CD14-positive monocyte (primary cell): ENCODE results near the gene TOP3A. TPM values are rescaled to one million over a fixed set of nuclear protein-coding genes. Genes with fewer than 3 reads are reported as not detected.

Experiments used
- DNase-seq, 3 donors: peaks; one replicate each; pipeline ENCODE4 v3.0.0-alpha.2; 2011 to 2022
- H2AFZ ChIP-seq: 2 replicates; pipeline ENCODE4 v1.6.0; 2012; ENCODE audit warnings: mild to moderate bottlenecking, low read depth, low read length, inconsistent platforms; ENCODE audit not compliant: insufficient read depth, poor library complexity, severe bottlenecking
- H3K27ac ChIP-seq, 2 donors: 1 replicate in 1 of 2; 2 replicates in 1 of 2; pipeline ENCODE4 v1.5.1; 2012 to 2013; ENCODE audit warnings: low read length in 2 of 2, control low read depth in 1 of 2, inconsistent platforms in 1 of 2, low read depth in 1 of 2, mild to moderate bottlenecking in 1 of 2
- H3K27me3 ChIP-seq, 2 donors: one replicate each; pipeline versions ENCODE4 v1.6.0 to v1.6.1; 2011 to 2013; ENCODE audit warnings: low read length in 2 of 2; ENCODE audit not compliant: control insufficient read depth in 2 of 2, insufficient read depth in 2 of 2
- H3K36me3 ChIP-seq, 2 donors: replicated peaks in 1 of 2; 1 replicate in 1 of 2; 2 replicates in 1 of 2; pipeline versions ENCODE4 v1.5.1 to v1.6.1; 2012 to 2013; ENCODE audit warnings: low read length in 2 of 2, control low read depth in 1 of 2, inconsistent platforms in 1 of 2, mild to moderate bottlenecking in 1 of 2; ENCODE audit not compliant: insufficient read depth in 2 of 2, control insufficient read depth in 1 of 2
- H3K4me1 ChIP-seq, 2 donors: 1 replicate in 1 of 2; 2 replicates in 1 of 2; pipeline versions ENCODE4 v1.5.1 to v1.6.1; 2012 to 2013; ENCODE audit warnings: low read length in 2 of 2, control low read depth in 1 of 2, inconsistent platforms in 1 of 2, mild to moderate bottlenecking in 1 of 2, moderate library complexity in 1 of 2; ENCODE audit not compliant: insufficient read depth in 2 of 2, control insufficient read depth in 1 of 2
- H3K4me2 ChIP-seq: replicated peaks from 2 replicates; pipeline ENCODE3; 2012; ENCODE audit warnings: low read length, moderate library complexity, mild to moderate bottlenecking; ENCODE audit not compliant: poor library complexity, severe bottlenecking; ENCODE audit errors: extremely low read depth
- H3K4me3 ChIP-seq, 3 experiments: fragments of 200-600 bp in 1 of 3; sonication (generic) in 1 of 3; replicated peaks in 1 of 3; 1 replicate in 2 of 3; 2 replicates in 1 of 3; pipeline ENCODE4 v1.5.1; 2011 to 2013; ENCODE audit warnings: low read length in 3 of 3, mild to moderate bottlenecking in 3 of 3, control low read depth in 2 of 3, low read depth in 2 of 3, inconsistent platforms in 1 of 3, moderate library complexity in 1 of 3
- H3K79me2 ChIP-seq: 2 replicates; pipeline ENCODE4 v1.6.0; 2012; ENCODE audit warnings: mild to moderate bottlenecking, control low read depth, inconsistent platforms, low read length, moderate library complexity; ENCODE audit not compliant: insufficient read depth
- H3K9ac ChIP-seq: 2 replicates; pipeline ENCODE4 v1.6.0; 2017; ENCODE audit warnings: low read length, mild to moderate bottlenecking; ENCODE audit not compliant: insufficient read depth, poor library complexity, severe bottlenecking
- H3K9me3 ChIP-seq, 2 donors: replicated peaks in 1 of 2; 1 replicate in 1 of 2; 2 replicates in 1 of 2; pipeline versions ENCODE4 v1.5.1 to v1.6.1; 2012 to 2013; ENCODE audit warnings: low read length in 2 of 2, control low read depth in 1 of 2; ENCODE audit not compliant: control insufficient read depth in 1 of 2, insufficient read depth in 1 of 2
- H4K20me1 ChIP-seq: 2 replicates; pipeline ENCODE4 v1.6.0; 2012; ENCODE audit warnings: mild to moderate bottlenecking, low read length, control low read depth, moderate library complexity; ENCODE audit not compliant: insufficient read depth
- H3K27ac Mint-ChIP-seq, 7 donors: one replicate each; pipeline ENCODE4 v1.8.0; 2020; ENCODE audit warnings: mild to moderate bottlenecking in 7 of 7, mixed read lengths in 7 of 7, moderate library complexity in 6 of 7, inconsistent platforms in 2 of 7
- H3K27me3 Mint-ChIP-seq, 3 donors: one replicate each; pipeline ENCODE4 v1.8.0; 2021 to 2022; ENCODE audit warnings: low read depth in 3 of 3, mild to moderate bottlenecking in 3 of 3, mixed read lengths in 3 of 3, moderate library complexity in 3 of 3, inconsistent platforms in 1 of 3
- H3K36me3 Mint-ChIP-seq, 2 donors: one replicate each; pipeline ENCODE4 v1.8.0; 2020; ENCODE audit warnings: mixed read lengths in 2 of 2, inconsistent platforms in 1 of 2, mild to moderate bottlenecking in 1 of 2
- H3K4me1 Mint-ChIP-seq: one replicate; pipeline ENCODE4 v1.8.0; 2020; ENCODE audit warnings: mild to moderate bottlenecking, mixed read lengths
- H3K4me3 Mint-ChIP-seq, 2 donors: one replicate each; pipeline ENCODE4 v1.8.0; 2020; ENCODE audit warnings: mild to moderate bottlenecking in 2 of 2, mixed read lengths in 2 of 2, moderate library complexity in 1 of 2
- H3K9me3 Mint-ChIP-seq, 7 donors: one replicate each; pipeline ENCODE4 v1.8.0; 2020 to 2022; ENCODE audit warnings: mixed read lengths in 7 of 7, mild to moderate bottlenecking in 6 of 7, moderate library complexity in 6 of 7, inconsistent platforms in 2 of 7
- WGBS: methylation state at CpG from one replicate; pipeline ENCODE4 v1.1.5; 2013; ENCODE audit warnings: missing lambda C conversion rate; ENCODE audit not compliant: insufficient coverage; 5-methylcytosine and 5-hydroxymethylcytosine counted together
- intact Hi-C, 2 donors: fragments of 100-400 bp; cut with micrococcal nuclease; formaldehyde crosslinking; loops; one replicate each; pipeline versions ENCODE4 v1.15.0 to v1.15.1; 2023
- polyA plus RNA-seq, 3 donors: library from polyadenylated mRNA; depleted of rRNA in 1 of 3; unstranded in 2 of 3; stranded (reverse) in 1 of 3; fragments of 300-500 nt in 2 of 3; fragments of >200 nt in 1 of 3; fragmentation: Illumina TruSeq in 2 of 3; gene quantifications; 1 replicate in 2 of 3; 2 replicates in 1 of 3; pipeline ENCODE4 v1.2.3, GENCODE V29; 2012 to 2021
- TF ChIP-seq, protein P1 (sequence below): fragments of 200-600 bp; IDR thresholded peaks from one replicate; pipeline ENCODE4 v1.8.0; 2022; ENCODE audit warnings: antibody characterized with exemption, mild to moderate bottlenecking

Gene TOP3A
- polyA plus RNA-seq, 3 donors, result 15.2 to 25.6 (median 22.3) TPM

DNA sequence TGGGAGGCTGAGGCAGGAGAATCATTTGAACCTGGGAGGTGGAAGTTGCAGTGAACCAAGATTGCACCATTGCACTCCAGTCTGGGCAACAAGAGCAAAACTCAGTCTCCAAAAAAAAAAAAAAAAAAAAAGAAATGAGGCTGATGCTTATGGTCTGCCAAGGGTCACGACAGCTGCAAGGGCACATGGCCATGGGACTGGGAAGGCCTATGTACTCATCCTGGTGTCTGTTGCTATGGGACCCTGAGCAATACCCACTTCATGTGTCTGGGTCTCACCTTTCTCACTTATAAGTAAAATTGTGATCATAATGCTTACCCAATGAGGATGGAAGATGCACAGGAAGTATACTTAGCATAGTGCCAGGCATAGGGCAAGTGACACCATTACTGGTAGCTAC is 37.7 kb downstream of the TOP3A start:
- Mint-ChIP-seq H3K4me1 (no peaks in the 10 kb centered on the region), H3K4me3 (no peak overlapping the region), H3K27me3 (peaks cover 0 to 1% (median 1%) of the 10 kb centered on the region in 3 donors), H3K27ac (peak overlapping the region in 1 of 7 donors; percentile 60), H3K36me3 (peaks cover 68 to 93% of the 10 kb centered on the region in 2 donors), H3K9me3 (no peaks in the 10 kb centered on the region)
- Histone ChIP-seq H3K27ac (peak overlapping the region in 1 of 2 donors; percentile 16), H3K36me3 (peaks cover 80 to 96% of the 10 kb centered on the region in 2 donors), H4K20me1 (peaks cover 7% of the 10 kb centered on the region), H3K27me3 (no peaks in the 10 kb centered on the region), H3K9ac (no peak overlapping the region), H3K9me3 (no peaks in the 10 kb centered on the region), H2AFZ (no peak overlapping the region), H3K79me2 (no peaks in the 10 kb centered on the region), H3K4me2 (no peak overlapping the region), H3K4me3 (no peak overlapping the region), H3K4me1 (no peaks in the 10 kb centered on the region)
- TF ChIP-seq, protein P1, sequence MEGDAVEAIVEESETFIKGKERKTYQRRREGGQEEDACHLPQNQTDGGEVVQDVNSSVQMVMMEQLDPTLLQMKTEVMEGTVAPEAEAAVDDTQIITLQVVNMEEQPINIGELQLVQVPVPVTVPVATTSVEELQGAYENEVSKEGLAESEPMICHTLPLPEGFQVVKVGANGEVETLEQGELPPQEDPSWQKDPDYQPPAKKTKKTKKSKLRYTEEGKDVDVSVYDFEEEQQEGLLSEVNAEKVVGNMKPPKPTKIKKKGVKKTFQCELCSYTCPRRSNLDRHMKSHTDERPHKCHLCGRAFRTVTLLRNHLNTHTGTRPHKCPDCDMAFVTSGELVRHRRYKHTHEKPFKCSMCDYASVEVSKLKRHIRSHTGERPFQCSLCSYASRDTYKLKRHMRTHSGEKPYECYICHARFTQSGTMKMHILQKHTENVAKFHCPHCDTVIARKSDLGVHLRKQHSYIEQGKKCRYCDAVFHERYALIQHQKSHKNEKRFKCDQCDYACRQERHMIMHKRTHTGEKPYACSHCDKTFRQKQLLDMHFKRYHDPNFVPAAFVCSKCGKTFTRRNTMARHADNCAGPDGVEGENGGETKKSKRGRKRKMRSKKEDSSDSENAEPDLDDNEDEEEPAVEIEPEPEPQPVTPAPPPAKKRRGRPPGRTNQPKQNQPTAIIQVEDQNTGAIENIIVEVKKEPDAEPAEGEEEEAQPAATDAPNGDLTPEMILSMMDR, result no peak
- no CpG with 5 or more reads among the region's 1 CpG for WGBS
- no peak for DNase-seq
- intact Hi-C loops, result no loop called here

DNA sequence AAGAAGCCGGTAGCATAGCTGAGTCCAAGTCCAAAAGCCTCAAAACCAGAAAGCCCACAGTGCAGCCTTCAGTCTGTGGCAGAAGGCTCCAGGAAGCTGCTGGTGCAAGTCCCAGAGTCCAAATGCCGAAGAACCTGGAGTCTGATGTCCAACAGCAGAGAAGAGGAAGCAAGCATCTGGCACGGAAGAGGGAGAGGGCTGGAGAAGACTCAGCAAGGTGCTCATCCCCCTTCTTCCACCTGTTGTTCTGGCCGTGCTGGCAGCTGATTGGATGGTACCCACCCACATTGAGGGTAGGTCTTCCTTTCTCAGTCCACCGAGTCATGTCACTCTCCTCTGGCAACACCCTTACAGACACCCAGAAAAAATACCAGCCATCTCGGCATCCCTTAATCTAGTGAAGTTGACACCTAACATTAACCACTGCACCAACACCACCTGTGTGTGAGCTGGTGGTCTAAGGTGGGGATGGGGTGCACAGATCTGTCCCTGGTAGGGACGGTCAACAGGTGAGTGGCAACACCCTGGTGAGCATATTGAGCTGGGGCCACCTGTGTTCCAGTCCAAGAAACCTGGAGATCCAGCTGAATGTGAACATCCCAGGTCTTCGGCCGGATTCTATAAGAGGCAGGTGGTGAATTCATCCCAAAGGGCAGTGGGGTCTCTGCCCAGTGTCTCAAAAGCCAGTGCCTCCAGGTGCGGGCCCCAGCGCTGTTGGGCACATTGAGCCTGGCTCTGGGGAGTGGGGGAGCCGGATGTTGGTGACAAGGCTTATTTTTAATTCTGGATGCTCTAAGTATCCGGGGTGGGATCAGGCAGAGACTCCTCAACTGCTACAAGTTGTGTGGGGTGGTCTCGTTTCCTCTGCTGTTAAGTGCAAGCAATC is 44.5 kb downstream of the TOP3A start:
- Histone ChIP-seq H3K9me3 (no peaks in the 10 kb centered on the region), H3K27me3 (no peaks in the 10 kb centered on the region), H3K36me3 (peaks cover 30 to 50% of the 10 kb centered on the region in 2 donors), H4K20me1 (peaks cover 8% of the 10 kb centered on the region), H2AFZ (no peak overlapping the region), H3K4me2 (no peak overlapping the region), H3K4me3 (no peak overlapping the region), H3K27ac (no peak overlapping the region), H3K4me1 (no peaks in the 10 kb centered on the region), H3K79me2 (no peaks in the 10 kb centered on the region), H3K9ac (no peak overlapping the region)
- Mint-ChIP-seq H3K4me3 (no peak overlapping the region), H3K27me3 (peaks cover 0 to 1% (median 0%) of the 10 kb centered on the region in 3 donors), H3K27ac (peak overlapping the region in 2 of 7 donors; percentile 5 to 63), H3K36me3 (peaks cover 38 to 48% of the 10 kb centered on the region in 2 donors), H3K9me3 (no peaks in the 10 kb centered on the region), H3K4me1 (no peaks in the 10 kb centered on the region)
- WGBS, result 96% methylated on average over 10 of the region's 14 CpGs
- no peak for DNase-seq
- TF ChIP-seq, protein P1, result no peak
- intact Hi-C loops, result no loop called here
